ENCODE results near the gene ATP8B4. TPM values are rescaled to one million over a fixed set of nuclear protein-coding genes. Genes with fewer than 3 reads are reported as not detected.

Gene ATP8B4
- polyA plus RNA-seq, 1 experiment, result 1.0 TPM

- Histone ChIP-seq H3K27me3 (ENCODE audit: control insufficient read depth, insufficient read depth, low read length) (no peaks in the 10 kb centered on the region), H3K4me3 (ENCODE audit: low read depth, low read length) (no peak overlapping the region), H3K9me3 (ENCODE audit: control insufficient read depth, insufficient read depth, low read length) (no peaks in the 10 kb centered on the region), H3K27ac (ENCODE audit: low read depth, low read length) (peak overlapping the region; percentile 87)
- no peak for DNase-seq (ENCODE audit: low read depth, low spot score)
- ChIA-PET CTCF (no interaction called here), POLR2A (interaction anchor here (0.7 to 1.0 kb wide), 2 partner anchors 13 to 15 kb away, joined by 3 read pairs; no protein-coding TSS in a partner anchor)
- no peak for TF ChIP-seq CTCF (IDR thresholded peaks at IDR 0.05; ENCODE audit: low read depth, low read length)
These were observed 271.4 kb downstream of the ATP8B4 start for GRCh38 chr15:49847423-49848281.

- Histone ChIP-seq H3K4me3 (ENCODE audit: low read depth, low read length) (no peak overlapping the region), H3K27me3 (ENCODE audit: control insufficient read depth, insufficient read depth, low read length) (no peaks in the 10 kb centered on the region), H3K9me3 (ENCODE audit: control insufficient read depth, insufficient read depth, low read length) (peaks cover 2% of the 10 kb centered on the region; the same call in 1 of the 2 replicates), H3K27ac (ENCODE audit: low read depth, low read length) (no peak overlapping the region)
- CTCF ChIA-PET, result no interaction called here
- TF ChIP-seq CTCF (IDR thresholded peaks at IDR 0.05; ENCODE audit: low read depth, low read length), result no peak
- no peak for DNase-seq (ENCODE audit: low read depth, low spot score)
- POLR2A ChIA-PET, result no interaction called here
These were observed 274.6 kb downstream of the ATP8B4 start for GRCh38 chr15:49844390-49844789.

- no peak for TF ChIP-seq CTCF (IDR thresholded peaks at IDR 0.05; ENCODE audit: low read depth, low read length)
- ChIA-PET POLR2A (no interaction called here), CTCF (no interaction called here)
- Histone ChIP-seq H3K27me3 (ENCODE audit: control insufficient read depth, insufficient read depth, low read length) (no peaks in the 10 kb centered on the region), H3K9me3 (ENCODE audit: control insufficient read depth, insufficient read depth, low read length) (peaks cover 8% of the 10 kb centered on the region), H3K4me3 (ENCODE audit: low read depth, low read length) (no peak overlapping the region), H3K27ac (ENCODE audit: low read depth, low read length) (no peak overlapping the region)
- DNase-seq (ENCODE audit: low read depth, low spot score), result no peak
These were observed 275.3 kb downstream of the ATP8B4 start for GRCh38 chr15:49843725-49844124.

- POLR2A ChIA-PET, result no interaction called here
- TF ChIP-seq CTCF (IDR thresholded peaks at IDR 0.05; ENCODE audit: low read depth, low read length), result no peak
- DNase-seq (ENCODE audit: low read depth, low spot score), result no peak
These were observed 276.9 kb downstream of the ATP8B4 start for GRCh38 chr15:49842031-49842730.

GRCh38 chr15:49832511-49832910, 286.5 kb downstream of the ATP8B4 start:
- Histone ChIP-seq H3K27me3 (ENCODE audit: control insufficient read depth, insufficient read depth, low read length) (no peaks in the 10 kb centered on the region), H3K9me3 (ENCODE audit: control insufficient read depth, insufficient read depth, low read length) (no peaks in the 10 kb centered on the region), H3K27ac (ENCODE audit: low read depth, low read length) (no peak overlapping the region), H3K4me3 (ENCODE audit: low read depth, low read length) (no peak overlapping the region)
- ChIA-PET POLR2A (interaction anchor here (0.8 to 1.3 kb wide), 2 partner anchors 15 to 158 kb away, joined by 3 read pairs; no protein-coding TSS in a partner anchor), CTCF (interaction anchor here (0.7 to 1.1 kb wide), 3 partner anchors 24 to 171 kb away, joined by 3 to 4 read pairs (median 4); no protein-coding TSS in a partner anchor)
- peak; percentile 48 for TF ChIP-seq CTCF (IDR thresholded peaks at IDR 0.05; ENCODE audit: low read depth, low read length)
- DNase-seq (ENCODE audit: low read depth, low spot score), result no peak

More at GRCh38 chr15:49842031-49842730, 276.9 kb downstream of the ATP8B4 start:
- no peak overlapping the region for H3K4me3 ChIP-seq (ENCODE audit: low read depth, low read length)
- H3K27ac ChIP-seq (ENCODE audit: low read depth, low read length), result no peak overlapping the region
- H3K27me3 ChIP-seq (ENCODE audit: control insufficient read depth, insufficient read depth, low read length), result no peaks in the 10 kb centered on the region
- CTCF ChIA-PET, result no interaction called here
- H3K9me3 ChIP-seq (ENCODE audit: control insufficient read depth, insufficient read depth, low read length), result peaks cover 11% of the 10 kb centered on the region
